ENCODE results near the gene TJP3.
"Not testable (repeated sequence)": the region's sequence is repeated elsewhere in the genome, so short reads cannot be mapped to it uniquely, and the experiment has no call there.

The TJP3 gene

GRCh38 chr19:3743486-3743885 lies 35.3 kb downstream of the TJP3 start:
- peak; percentile 16 to 26 for DNase-seq

GRCh38 chr19:3745363-3746045 lies 37.3 kb downstream of the TJP3 start:
- DNase-seq = no peak

- DNase-seq = no peak
Observed at GRCh38 chr19:3746371-3747056, 38.3 kb downstream of the TJP3 start.

DNA sequence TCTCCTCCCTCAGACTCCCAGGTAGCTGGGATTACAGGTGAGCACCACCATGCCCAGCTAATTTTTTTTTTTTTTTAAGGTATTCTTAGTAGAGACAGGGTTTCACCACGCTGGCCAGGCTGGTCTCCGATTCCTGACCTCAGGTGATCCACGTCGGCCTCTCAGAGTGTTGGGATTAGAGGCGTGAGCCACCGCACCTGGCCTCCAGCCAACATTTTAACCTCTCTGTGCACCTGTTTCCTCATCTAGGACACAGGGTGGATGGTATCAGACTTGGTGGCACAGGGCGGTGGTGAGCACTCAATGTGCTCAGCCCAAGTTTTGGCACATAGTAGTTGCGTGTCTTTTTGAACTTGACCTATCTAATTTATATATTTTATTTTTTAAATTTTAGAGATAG lies 40.8 kb downstream of the TJP3 start:
- no peak for DNase-seq

DNA sequence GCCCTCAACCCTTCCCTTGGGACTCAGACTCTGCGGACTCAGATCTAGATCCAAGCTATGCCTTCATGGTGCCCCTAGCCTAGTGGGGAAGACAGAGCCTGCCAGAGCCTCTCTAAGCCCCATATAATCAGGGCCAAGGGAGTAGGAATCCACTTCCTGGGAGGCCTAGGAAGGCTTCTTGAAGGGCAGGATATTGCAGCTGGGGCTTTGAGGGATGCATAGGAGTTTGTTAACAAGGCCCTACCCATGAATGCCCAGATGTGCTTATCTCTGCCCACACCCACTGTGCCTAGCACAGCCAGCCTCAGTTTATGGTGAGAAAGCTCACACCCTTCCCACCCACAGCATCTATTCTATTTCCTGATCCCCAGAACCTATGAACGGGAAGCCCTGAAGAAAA lies 42.0 kb downstream of the TJP3 start:
- no peak for DNase-seq

DNA sequence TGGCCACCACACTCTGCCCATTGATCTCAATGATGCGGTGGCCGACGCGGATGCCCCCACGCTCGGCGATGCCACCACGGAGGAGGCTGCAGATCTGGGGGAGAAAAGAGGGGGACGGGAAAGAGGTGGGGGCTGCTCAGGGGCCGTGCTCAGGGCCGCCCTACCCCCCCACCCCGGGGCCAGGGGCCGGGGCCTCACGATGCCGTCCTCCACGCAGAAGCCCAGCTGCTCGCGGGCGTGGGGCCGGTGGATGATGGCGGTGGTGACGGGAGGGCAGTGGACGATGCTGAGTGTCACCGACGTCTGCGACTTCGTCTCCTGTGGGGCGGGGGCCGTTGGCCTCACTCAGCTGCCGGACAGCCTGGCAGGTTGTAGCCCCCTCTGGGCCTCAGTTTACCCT lies 43.1 kb downstream of the TJP3 start:
- DNase-seq = no peak

GRCh38 chr19:3752492-3752891 lies 44.3 kb downstream of the TJP3 start:
- DNase-seq = no peak

DNA sequence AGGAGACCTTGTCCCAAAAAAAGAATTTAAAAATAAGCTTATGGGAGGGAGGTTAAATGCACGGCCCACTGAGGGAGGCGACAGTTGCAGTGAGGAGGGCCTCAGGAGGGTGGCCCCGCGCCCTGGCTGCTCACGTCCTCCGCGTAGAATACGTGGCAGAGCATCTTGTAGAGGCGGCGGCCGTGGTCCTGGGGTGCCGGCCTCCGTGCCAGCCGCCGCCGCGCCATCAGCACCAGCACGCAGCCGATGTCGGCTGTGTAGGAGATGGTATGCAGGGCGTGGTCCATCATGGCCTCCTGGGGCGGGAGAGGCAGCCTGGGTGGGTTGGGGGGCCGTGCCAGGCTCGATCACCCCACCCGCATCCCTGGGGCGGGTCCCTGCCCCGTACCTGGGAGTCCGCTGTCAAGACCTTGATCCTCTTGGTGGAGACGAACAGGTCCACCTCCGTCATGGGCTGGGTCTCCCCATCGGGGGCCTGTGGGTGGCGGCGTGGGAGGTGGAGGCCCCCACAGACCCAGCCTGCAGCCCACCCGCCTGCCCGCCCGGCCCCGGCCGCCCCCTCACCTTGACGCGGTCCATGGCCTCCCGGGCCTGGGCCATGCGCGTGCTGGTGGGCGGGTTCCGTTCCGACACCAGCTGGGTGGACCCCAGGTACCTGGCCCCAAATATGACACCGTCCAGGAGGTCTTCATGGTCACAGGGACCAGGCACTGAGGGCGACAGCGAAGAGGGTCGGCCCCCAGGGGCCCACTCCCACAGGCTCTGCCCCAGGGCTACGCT lies 45.6 kb downstream of the TJP3 start:
- no peak for DNase-seq

DNA sequence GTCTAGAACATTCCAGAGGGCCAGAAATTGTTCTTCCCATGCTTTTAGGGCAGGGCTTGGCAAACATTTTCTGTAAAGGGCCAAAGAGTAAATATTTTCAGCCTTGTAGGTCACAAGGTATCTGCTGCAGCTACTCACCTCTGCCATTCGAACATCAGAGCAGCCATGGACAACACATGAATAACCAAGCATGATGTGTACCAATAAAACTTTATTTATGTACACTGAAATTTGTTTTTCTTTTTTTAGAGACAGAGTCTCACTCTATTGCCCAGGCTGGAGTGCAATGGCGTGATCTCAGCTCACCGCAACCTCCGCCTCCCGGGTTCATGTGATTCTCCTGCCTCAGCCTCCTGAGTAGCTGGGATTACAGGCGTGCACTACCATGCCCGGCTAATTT lies 49.5 kb downstream of the TJP3 start:
- DNase-seq = not testable (repeated sequence)

DNA sequence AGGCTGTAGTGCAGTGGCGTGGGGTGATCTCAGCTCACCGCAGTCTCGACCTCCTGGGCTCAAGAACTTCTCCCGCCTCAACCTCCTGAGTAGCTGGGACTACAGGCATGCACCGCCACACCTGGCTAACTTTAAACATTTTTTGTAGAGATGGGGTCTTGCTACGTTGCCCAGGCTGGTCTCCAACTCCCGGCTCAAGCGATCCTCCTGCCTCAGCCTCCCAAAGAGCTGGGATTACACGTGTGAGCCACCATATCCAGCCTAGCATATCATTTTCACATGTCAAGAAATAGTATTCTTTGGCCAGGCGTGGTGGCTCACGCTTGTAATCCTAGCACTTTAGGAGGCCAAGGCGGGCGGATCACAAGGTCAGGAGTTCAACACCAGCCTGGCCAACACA lies 50.1 kb downstream of the TJP3 start:
- not testable (repeated sequence) for DNase-seq

DNA sequence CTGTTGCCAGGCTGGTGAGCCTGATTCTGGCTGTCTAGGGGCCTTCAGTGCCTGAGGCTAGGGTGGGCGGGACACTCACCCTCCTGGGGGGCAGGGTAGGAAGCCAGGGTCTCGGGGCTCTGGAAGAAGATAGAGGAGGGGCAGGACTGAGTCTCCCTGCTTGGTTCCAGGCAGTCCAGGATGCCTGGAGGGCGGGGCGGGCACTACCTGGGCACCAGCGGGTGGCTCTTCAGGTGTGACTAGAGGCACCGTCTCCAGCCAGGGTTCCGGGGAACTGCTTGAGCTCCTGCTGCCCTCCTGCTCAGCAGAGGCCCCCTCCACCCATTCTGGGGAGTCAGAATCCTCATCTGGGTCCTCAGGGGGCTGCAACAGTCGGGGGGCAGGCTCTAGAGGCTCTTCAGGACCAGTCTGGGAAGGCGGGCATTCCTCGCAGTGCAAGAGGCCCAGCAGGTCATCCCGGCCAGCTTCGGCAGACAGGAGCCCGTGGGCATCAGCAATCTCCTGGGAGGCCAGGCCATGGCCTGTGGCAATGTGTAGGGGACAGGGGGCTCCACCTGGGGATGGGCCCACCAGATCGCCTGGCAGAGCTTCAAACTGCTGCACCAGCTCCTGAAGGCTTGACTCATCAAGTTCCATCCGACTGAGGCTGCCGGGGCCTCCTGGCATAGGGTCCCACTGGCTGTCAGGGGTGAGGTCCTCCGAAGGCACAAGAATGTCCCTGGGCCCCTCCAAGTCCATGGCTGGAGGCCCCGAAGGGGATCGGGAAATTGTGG lies 51.5 kb downstream of the TJP3 start:
- DNase-seq = no peak

GRCh38 chr19:3760871-3761361 lies 52.7 kb downstream of the TJP3 start:
- DNase-seq = no peak

GRCh38 chr19:3761382-3762129 lies 53.4 kb downstream of the TJP3 start, which contains the start of gene APBA3:
TSS of gene APBA3 (minus strand) at chr19:3761692. CDS start at chr19:3760264, 1,428 bp downstream.
- DNase-seq = peak; percentile 91 to 94

- no peak for DNase-seq
Observed at GRCh38 chr19:3762130-3762473, 53.9 kb downstream of the TJP3 start.

GRCh38 chr19:3762501-3763459 lies 54.6 kb downstream of the TJP3 start, which contains the start of gene MRPL54:
TSS of gene MRPL54 (plus strand) at chr19:3762682. CDS start at chr19:3762701, 19 bp downstream.
- peak; percentile 100 for DNase-seq

- no peak for DNase-seq
Observed at GRCh38 chr19:3765121-3765520, 56.9 kb downstream of the TJP3 start.

GRCh38 chr19:3765757-3766156 lies 57.6 kb downstream of the TJP3 start:
- DNase-seq = not testable (repeated sequence)

DNA sequence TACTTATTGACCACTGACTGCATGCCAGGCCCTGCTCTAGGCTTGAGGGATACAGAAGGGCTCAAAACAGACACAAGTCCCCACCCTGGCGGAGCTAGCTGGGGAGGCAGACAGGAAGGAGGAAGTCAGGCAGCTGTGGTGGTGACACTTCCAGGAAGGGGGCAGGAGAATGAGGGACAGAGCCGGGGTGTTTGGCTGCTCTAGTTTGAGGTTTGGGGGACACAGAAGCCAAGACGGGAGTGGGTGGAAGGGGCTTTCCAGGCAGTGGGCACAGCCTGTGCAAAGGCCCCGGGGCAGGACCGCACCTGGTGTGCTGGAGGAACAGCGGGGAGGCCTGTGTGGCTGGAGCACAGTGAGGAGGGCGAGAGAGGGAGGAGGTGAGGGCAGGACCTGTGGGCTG lies 58.3 kb downstream of the TJP3 start:
- peak; percentile 18 to 30 for DNase-seq

GRCh38 chr19:3767050-3767449 lies 58.9 kb downstream of the TJP3 start:
- no peak for DNase-seq

- DNase-seq = no peak
Observed at GRCh38 chr19:3768015-3768747, 60.0 kb downstream of the TJP3 start.
